ENCODE data around the gene GEMIN4.

Gene GEMIN4

DNA sequence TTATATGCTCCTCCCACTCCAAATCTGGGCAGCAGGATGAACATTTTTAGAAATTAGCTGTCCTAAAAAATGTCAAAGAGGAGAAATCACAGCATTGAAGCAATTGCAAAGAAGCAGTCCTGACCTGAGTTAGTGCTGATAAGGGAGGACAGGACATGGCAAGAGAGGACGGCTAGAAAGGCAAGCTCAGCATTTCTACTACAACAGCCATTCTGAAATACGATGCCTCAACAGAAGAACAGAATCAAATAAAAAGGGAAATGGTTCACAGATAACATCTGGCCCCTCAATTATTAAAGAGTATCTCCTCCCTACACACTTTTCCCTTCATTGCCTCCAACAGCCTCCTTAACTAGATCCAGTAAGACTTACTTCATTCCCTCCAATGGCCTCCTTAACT, 55.7 kb downstream of the GEMIN4 start:
- Histone ChIP-seq H3K27ac (no peak overlapping the region), H3K4me3 (ENCODE audit: low read depth, low read length) (no peak overlapping the region), H3K27me3 (ENCODE audit: insufficient read depth, low read depth, severe bottlenecking) (no peaks in the 10 kb centered on the region), H3K36me3 (peaks cover 28% of the 10 kb centered on the region), H3K9me3 (ENCODE audit: severe bottlenecking) (no peaks in the 10 kb centered on the region)
- TF ChIP-seq, protein P1, sequence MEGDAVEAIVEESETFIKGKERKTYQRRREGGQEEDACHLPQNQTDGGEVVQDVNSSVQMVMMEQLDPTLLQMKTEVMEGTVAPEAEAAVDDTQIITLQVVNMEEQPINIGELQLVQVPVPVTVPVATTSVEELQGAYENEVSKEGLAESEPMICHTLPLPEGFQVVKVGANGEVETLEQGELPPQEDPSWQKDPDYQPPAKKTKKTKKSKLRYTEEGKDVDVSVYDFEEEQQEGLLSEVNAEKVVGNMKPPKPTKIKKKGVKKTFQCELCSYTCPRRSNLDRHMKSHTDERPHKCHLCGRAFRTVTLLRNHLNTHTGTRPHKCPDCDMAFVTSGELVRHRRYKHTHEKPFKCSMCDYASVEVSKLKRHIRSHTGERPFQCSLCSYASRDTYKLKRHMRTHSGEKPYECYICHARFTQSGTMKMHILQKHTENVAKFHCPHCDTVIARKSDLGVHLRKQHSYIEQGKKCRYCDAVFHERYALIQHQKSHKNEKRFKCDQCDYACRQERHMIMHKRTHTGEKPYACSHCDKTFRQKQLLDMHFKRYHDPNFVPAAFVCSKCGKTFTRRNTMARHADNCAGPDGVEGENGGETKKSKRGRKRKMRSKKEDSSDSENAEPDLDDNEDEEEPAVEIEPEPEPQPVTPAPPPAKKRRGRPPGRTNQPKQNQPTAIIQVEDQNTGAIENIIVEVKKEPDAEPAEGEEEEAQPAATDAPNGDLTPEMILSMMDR (IDR thresholded peaks at IDR 0.05; ENCODE audit: low read depth, low read length), result no peak
- DNase-seq, result no peak

All from WERI-Rb-1 (cell line).